Heart left ventricle (tissue), 16 donors: ENCODE data around the gene HAUS7. TPM values are rescaled to one million over a fixed set of nuclear protein-coding genes. Genes with fewer than 3 reads are reported as not detected.

Source experiments
- ATAC-seq, 4 donors: fragments of 200-7000 bp; cut with Tn5 transposase; one replicate each; pipeline ENCODE4 v1.9.1; 2020 to 2022; ENCODE audit warnings: moderate library complexity in 4 of 4, mild to moderate bottlenecking in 3 of 4, moderate number of reproducible peaks in 1 of 4
- DNase-seq, 5 donors: peaks; one replicate each; pipeline ENCODE4 v3.0.0-alpha.2; 2020
- H3K27ac ChIP-seq, 12 donors: fragments of 200-600 bp; sonication (generic) in 4 of 12; one replicate each; pipeline versions ENCODE4 v1.5.0 to v1.8.0; 2016 to 2022; ENCODE audit warnings: mild to moderate bottlenecking in 2 of 12
- H3K27me3 ChIP-seq, 9 donors: fragments of 200-600 bp; sonication (generic) in 2 of 9; one replicate each; pipeline versions ENCODE4 v1.5.1 to v1.8.0; 2016 to 2022; ENCODE audit warnings: mild to moderate bottlenecking in 3 of 9
- H3K36me3 ChIP-seq, 9 donors: fragments of 200-600 bp; sonication (generic) in 2 of 9; one replicate each; pipeline versions ENCODE4 v1.5.0 to v1.8.0; 2018 to 2022; ENCODE audit warnings: mild to moderate bottlenecking in 2 of 9
- H3K4me1 ChIP-seq, 12 donors: fragments of 200-600 bp; sonication (generic) in 4 of 12; one replicate each; pipeline versions ENCODE4 v1.5.0 to v1.8.0; 2016 to 2022; ENCODE audit warnings: mild to moderate bottlenecking in 3 of 12
- H3K4me3 ChIP-seq, 12 donors: fragments of 200-600 bp; sonication (generic) in 4 of 12; one replicate each; pipeline versions ENCODE4 v1.5.0 to v1.8.0; 2017 to 2022; ENCODE audit warnings: mild to moderate bottlenecking in 9 of 12, moderate library complexity in 4 of 12
- H3K9me3 ChIP-seq, 12 donors: fragments of 200-600 bp; sonication (generic) in 4 of 12; one replicate each; pipeline versions ENCODE4 v1.5.0 to v1.8.0; 2016 to 2022; ENCODE audit warnings: mild to moderate bottlenecking in 1 of 12
- POLR2A ChIP-seq, 2 donors: fragments of 450-650 bp; IDR thresholded peaks; one replicate each; pipeline ENCODE4 v1.6.1; 2017; ENCODE audit warnings: antibody characterized with exemption in 2 of 2, mild to moderate bottlenecking in 2 of 2, moderate library complexity in 2 of 2
- WGBS, 4 donors: extraction: QIAGEN DNeasy Blood & Tissue Kit in 2 of 4; methylation state at CpG; one replicate each; pipeline versions ENCODE4 v1.1.5 to v1.1.7; 2013 to 2018; 5-methylcytosine and 5-hydroxymethylcytosine counted together
- intact Hi-C, 10 donors: fragments of 100-400 bp; cut with DNase I; formaldehyde crosslinking; loops; one replicate each; pipeline versions ENCODE4 v1.11.1 to v1.14.2; 2022
- polyA plus RNA-seq, 2 donors: library from polyadenylated mRNA; stranded (reverse); fragments of 200-250 nt; gene quantifications; one replicate each; pipeline ENCODE4 v1.2.3, GENCODE V29; 2013
- total RNA-seq, 9 donors: library from RNA; depleted of rRNA in 2 of 9; stranded (reverse); fragments of >200 nt in 2 of 9; fragmentation: NEBNext Ultra II Directional in 3 of 9; extraction: Animal tissue kit (Norgen Biotek cat#: 25700) in 3 of 9; gene quantifications; one replicate each; pipeline versions ENCODE4 v1.1.0 to v1.2.4, GENCODE V29; 2016 to 2023
- TF ChIP-seq, protein P1 (sequence below), 12 donors: fragments of 200-600 bp; sonication (generic) in 4 of 12; IDR thresholded peaks; one replicate each; pipeline versions ENCODE4 v1.5.0 to v1.8.0; 2018 to 2022; ENCODE audit warnings: antibody characterized with exemption in 12 of 12, mild to moderate bottlenecking in 5 of 12
- donor health status: ischemic (EF 13 %, LVEDD 7.1; RV severe dilation, severe dysfunction).
- donor health status: healthy with polysubstance abuse.
- donor health status: DM: no; HTN: yes; CAD: no.
- donor health status: DM: no; HTN: no; CAD: no.
- donor health status: ischemic (EF 25% LVEDD 6.9; RV normal size, moderate dysfunction).
- donor health status: ischemic (EF 25% LVEDD 5.7; RV mildly dilated, moderate dysfunction).
- donor health status: healthy.
- donor health status: DM: yes; HTN: yes; CAD: no.
- donor health status: ischemic (EF 35%, LVEDD 5.7; RV mildly dilated, moderate dysfunction).
- donor health status: nonischemic (EF 11% LVEDD 7.7; RV severe dilation, severe dysfunction).
- donor health status: DM: yes; HTN: yes; CAD: no.
- donor health status: PGD.
- donor health status: ischemic (EF 29% LVEDD 5.4; RV normal size, mild dysfunction).
- donor health status: nonischemic (EF 23%, LVEDD 6.1; RV moderate dilation, normal function).

Gene HAUS7
- total and polyA plus RNA-seq, 11 donors, result 15.3 to 28.2 (median 20.2) TPM

- Histone ChIP-seq H3K27me3 (peaks cover 0 to 4% (median 0%) of the 10 kb centered on the region in 9 donors), H3K27ac (no peak overlapping the region), H3K4me3 (no peak overlapping the region), H3K9me3 (no peaks in the 10 kb centered on the region), H3K4me1 (no peaks in the 10 kb centered on the region), H3K36me3 (peaks cover 0 to 4% (median 0%) of the 10 kb centered on the region in 9 donors)
- DNase-seq (no peak), ATAC-seq (no peak)
- WGBS, 4 donors, result 90 to 97% (median 94%) methylated on average over 15 to 35 of the region's 35 CpGs
- no peak for TF ChIP-seq POLR2A (IDR thresholded peaks at IDR 0.05)
- TF ChIP-seq, protein P1, sequence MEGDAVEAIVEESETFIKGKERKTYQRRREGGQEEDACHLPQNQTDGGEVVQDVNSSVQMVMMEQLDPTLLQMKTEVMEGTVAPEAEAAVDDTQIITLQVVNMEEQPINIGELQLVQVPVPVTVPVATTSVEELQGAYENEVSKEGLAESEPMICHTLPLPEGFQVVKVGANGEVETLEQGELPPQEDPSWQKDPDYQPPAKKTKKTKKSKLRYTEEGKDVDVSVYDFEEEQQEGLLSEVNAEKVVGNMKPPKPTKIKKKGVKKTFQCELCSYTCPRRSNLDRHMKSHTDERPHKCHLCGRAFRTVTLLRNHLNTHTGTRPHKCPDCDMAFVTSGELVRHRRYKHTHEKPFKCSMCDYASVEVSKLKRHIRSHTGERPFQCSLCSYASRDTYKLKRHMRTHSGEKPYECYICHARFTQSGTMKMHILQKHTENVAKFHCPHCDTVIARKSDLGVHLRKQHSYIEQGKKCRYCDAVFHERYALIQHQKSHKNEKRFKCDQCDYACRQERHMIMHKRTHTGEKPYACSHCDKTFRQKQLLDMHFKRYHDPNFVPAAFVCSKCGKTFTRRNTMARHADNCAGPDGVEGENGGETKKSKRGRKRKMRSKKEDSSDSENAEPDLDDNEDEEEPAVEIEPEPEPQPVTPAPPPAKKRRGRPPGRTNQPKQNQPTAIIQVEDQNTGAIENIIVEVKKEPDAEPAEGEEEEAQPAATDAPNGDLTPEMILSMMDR (IDR thresholded peaks at IDR 0.05), result no peak
- intact Hi-C loops, result loop anchor here in 1 of 10 donors (10.0 kb wide), 1 partner anchor 410 kb away; no protein-coding TSS in a partner anchor
These were observed 25.1 kb downstream of the HAUS7 start for GRCh38 chrX:153445106-153445855.

- Histone ChIP-seq H3K27me3 (peaks cover 0 to 4% (median 0%) of the 10 kb centered on the region in 9 donors), H3K9me3 (no peaks in the 10 kb centered on the region), H3K4me1 (no peaks in the 10 kb centered on the region), H3K27ac (no peak overlapping the region), H3K36me3 (peaks cover 0 to 3% (median 0%) of the 10 kb centered on the region in 9 donors), H3K4me3 (no peak overlapping the region)
- ATAC-seq (no peak), DNase-seq (no peak)
- WGBS, 4 donors, result 91 to 92% (median 91%) methylated on average over 30 to 37 of the region's 37 CpGs
- intact Hi-C loops, result loop anchor here in 1 of 10 donors (10.0 kb wide), 1 partner anchor 410 kb away; no protein-coding TSS in a partner anchor
- no peak for TF ChIP-seq POLR2A (IDR thresholded peaks at IDR 0.05)
- TF ChIP-seq, protein P1 (IDR thresholded peaks at IDR 0.05), result no peak
These were observed 25.9 kb downstream of the HAUS7 start for GRCh38 chrX:153444333-153445011.

DNA sequence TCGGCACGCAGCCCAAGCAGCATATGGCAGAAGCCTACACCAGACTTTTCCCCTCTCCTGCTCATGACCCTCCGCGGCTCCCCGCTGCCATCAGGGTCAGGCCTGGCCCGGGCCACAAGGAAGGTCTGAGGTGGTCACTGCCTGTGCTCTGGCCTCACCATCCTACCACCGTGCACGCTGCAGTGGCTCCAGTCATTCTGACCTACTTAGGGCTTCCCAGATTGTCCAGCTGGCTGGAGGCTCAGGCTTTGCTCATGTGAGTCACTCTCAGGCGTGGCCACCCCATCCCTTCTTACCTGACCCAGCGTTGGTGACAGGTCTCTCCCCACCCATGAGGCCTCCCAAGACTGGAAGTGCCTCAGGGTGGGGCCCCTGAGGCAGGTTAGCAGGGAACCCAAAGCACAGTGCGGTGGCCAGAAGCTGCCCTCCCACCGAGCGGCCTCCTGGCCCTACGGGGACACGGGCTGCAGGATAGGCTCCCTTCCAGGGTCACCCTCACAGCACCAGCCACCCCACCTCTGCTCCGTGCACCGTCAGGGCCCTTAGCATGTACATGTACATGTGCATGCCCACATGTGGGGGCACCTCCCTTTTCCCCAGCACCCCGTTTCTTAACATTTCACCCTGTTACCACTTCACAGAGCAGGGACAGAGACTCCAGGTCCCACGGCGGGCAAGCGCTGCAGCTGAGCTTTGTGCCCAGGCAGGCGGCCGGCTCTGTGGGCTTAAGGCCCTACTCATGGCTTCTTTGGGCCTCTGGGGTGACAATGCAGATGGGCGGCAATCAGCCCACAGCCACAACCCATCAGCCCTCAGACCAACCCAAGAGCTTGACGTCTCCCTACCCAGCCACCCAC is 26.7 kb downstream of the HAUS7 start:
- DNase-seq (no peak), ATAC-seq (peak in 2 of 4 donors; percentile 9 to 35)
- TF ChIP-seq POLR2A (IDR thresholded peaks at IDR 0.05), result no peak
- TF ChIP-seq, protein P1 (IDR thresholded peaks at IDR 0.05), result no peak
- 81 to 89% (median 88%) methylated on average over 20 to 25 of the region's 25 CpGs for WGBS, 4 donors
- H3K27me3 ChIP-seq, result no peaks in the 10 kb centered on the region
- no peak overlapping the region for H3K27ac ChIP-seq
- intact Hi-C loops, result loop anchor here in 1 of 10 donors (10.0 kb wide), 1 partner anchor 409 kb away; no protein-coding TSS in a partner anchor
- peaks cover 0 to 3% (median 0%) of the 10 kb centered on the region in 9 donors for H3K36me3 ChIP-seq
- H3K4me1 ChIP-seq, result no peaks in the 10 kb centered on the region
- H3K9me3 ChIP-seq, result no peaks in the 10 kb centered on the region
- no peak overlapping the region for H3K4me3 ChIP-seq
